ENCODE measurements around the gene ZNF652.

ZNF652 gene

DNA sequence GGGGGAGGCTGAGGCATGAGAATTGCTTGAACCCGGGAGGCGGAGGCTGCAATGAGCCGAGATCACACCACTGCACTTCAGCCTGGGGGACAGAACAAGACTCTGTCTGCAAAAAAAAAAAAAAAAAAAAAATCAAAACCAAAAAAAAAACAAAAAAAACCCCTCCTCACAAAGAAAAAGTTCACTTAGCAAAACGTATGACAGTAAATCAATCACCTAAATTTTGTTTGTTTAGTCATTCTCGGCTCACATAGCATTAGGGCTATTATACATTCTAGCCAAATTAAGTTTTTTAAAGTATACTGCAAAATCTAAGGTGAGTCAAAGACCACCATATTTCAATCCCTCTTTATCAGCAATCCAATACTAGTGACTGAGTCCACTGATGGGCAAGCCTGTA, 5.7 kb downstream of the ZNF652 start:
- no peak for DNase-seq

DNA sequence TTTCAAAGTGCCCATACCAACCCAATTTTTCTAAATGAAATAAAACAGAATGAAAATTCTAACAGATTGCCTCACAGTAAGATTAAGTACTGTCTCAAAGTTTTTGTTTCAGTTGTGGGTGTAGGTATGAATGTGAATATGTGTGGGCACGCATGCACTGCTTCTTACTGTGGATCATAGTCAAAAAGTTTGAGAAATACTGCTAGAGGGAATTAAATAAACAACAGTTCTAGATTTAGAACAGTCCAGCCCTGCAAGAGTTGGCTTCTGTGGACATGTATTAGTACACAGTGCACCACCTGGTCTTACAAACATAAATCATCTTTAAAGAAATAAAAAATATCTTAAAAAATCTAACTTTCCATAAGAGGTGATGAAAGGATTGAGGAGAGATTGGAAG, 8.4 kb downstream of the ZNF652 start:
- DNase-seq = no peak

DNA sequence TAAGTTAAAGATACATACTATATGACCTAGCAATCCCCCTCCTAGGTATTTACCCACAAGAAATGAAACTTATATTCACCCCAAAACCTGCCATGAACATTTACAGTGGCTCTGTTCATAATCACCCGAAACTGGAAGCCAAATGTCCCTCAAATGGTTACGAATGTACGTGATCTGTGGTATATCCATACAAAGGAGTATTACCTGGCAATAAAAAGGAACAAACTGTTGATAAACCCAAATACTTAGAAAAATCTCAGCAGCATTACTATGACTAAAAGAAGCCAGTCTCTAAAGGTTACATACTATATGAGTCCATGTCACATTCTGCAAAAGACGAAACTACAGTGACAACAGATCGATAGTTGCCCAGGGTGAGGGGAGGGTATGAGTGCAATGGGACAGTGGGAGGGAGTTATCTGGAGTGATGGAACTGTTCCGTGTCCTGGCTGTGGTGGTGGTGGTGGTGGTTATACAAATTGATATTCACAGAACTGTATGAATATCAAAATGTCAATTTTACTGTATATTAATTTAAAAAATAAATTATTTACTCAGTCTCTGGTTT, 9.4 kb downstream of the ZNF652 start:
- no peak for DNase-seq

DNA sequence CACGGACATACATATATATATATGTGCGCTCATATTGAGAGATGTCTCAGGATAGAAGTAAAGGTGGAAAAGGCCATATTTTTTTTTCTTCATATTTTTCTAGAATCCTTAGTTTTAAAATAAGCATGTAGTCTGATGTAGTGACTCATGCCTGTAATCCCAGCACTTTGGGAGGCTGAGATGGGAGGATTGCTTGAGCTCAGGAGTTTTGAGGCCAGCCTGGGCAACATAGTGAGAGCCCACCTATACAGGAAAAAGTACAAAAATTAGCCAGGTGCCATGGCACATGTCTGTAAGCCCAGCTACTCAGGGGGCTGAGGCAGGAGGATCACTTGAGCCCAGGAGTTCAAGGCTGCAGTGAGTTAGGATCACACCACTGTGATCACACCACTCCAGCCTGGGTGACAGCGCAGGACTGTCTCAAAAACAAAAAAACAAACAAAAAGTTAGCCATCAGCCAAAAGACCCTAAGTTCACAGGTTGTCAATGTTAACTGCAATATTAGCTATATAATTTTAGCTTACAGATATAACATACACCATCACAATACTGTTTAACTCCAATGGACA, 10.4 kb downstream of the ZNF652 start:
- DNase-seq = no peak

DNA sequence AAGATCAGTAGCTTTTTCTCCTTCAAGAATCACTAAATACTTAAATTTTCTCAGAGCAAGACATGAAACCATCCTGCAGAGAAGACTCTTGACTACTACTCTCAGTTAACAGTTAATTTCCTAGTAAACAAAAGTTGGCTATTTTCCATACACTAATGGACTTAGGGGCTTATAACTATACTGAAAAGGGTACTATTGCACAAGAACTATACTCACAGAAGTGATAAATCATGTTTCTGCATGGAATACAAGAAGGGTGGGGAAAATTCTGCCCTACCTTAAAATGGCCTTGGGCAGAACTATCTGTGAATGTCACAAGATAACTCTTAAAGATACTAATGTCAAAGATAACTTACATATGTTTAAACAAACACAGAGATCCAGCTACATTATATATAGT, 12.5 kb downstream of the ZNF652 start:
- no peak for DNase-seq

DNA sequence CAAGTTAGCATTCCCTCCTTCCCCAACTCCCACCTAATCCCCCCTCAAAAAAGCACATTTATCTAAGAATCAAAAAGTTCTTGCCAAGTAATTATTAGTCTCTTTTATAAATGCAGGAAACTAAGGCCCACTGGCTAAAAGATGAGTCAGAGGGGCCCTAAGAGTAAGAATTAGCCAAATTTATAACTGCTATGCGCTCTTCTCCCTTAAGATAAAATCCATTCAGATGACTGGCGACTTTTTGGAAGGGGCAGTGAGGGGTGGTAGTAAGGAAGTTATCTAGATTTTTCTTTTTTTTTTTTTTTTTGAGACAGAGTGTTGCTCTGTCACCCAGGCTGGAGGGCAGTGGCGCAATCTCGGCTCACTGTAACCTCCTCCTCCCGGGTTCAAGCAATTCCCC, 17.1 kb downstream of the ZNF652 start:
- no peak for DNase-seq

DNA sequence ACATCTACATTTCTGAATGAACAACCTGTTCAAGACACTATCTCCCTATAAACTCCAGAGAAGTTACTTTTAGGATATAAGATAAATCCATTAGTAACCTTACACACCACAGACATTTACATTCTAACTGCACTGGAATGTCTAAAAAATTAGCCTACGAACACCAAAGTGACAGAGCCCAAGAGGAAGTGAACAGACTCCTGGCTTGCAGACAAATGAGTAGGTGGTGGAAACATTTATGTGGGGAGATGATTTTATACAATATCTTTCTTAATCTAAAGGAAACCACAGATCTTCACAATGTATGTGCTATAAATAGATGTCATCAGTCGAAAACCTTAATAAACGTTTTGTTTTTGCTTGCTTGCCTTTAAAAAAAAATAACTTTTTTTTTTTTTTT, 18.8 kb downstream of the ZNF652 start:
- DNase-seq = peak; percentile 47 to 78

DNA sequence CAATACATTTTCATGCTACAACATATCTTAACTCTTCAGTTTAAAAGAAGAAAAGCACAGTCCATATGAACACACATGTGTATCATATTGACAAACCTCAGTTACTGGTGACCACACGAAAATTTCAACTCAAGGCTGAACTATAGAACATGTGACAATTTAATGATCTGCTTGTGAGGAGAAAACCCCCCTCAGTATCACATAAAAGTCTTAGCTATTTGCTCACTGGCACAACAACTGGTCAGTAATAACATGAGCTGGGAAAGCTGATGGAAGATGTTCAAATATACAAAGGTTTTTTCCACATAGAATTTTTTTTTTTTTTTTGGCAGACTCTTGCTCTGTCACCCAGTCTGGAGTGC, 19.5 kb downstream of the ZNF652 start:
- DNase-seq = no peak

DNA sequence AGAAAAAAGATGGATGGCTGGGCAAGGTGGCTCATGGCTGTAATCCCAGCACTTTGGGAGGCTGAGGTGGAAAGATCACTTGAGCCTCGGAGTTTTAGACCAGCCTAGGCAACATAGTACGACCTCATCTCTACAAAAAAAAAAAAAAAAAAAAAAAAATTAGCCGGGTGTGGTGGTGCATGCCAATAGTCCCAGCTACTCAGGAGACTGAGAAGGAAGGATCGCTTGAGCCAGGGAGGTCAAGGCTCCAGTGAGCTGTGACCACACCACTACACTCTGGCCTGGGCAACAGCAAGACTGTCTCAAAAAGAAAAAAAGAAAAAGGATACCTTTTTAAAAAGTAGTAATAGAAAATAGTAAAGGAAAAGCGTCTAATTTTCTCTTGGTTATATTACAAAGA, 20.7 kb downstream of the ZNF652 start:
- no peak for DNase-seq

DNA sequence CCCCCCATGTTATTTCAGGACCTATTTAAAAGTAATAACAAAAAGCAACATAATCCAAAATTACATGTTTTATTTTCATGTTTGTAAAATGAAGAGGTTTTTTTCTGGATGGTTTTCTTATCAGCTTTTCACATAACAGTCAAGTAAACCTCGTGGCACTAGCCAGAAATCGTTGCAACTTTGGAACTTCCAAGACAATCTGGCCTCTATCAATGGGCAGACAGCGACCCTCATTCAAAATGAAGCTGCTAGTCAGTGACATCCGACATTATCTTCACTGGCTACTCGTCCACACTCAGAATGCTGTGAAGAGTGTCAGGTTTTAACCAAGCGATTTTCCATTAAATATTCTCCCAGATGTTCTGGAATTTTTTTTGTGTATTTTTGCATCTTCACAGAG, 22.7 kb downstream of the ZNF652 start:
- DNase-seq = no peak

DNA sequence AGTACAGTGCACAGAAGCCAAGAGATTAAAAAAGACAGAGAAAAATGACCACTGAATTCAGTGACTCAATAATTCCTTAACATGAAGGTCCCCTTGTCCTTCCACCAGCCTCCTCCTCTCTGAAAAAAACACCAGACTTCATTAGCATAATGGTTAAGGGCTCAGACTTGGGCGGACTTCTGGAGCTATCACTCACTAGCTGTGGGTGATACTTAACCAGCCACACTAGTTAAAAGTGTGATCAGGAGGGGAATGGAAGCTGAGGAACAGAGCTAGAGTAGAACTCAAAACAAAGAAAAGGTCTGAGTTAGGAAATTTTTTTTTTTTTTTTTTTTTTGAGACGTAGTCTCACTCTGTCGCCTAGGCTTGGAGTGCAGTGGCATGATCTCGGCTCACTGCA, 23.2 kb downstream of the ZNF652 start:
- no peak for DNase-seq

DNA sequence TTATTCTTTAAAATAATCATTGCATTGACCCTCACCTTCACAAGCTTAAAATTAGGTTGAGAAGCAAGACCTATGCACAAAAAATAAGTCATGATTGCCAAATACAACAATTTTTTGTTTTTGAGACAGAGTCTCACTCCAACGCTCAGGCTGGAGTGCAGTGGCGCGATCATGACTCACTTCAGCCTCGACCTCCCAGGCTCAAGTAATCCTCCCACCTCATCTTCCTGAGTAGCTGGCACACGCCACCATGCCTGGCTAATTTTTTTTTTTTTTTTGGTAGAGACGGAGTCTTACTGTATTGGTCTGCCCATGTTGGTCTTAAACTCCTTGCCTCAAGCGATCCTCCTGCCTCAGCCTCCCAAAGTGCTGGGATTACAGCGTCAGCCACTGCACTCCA, 24.2 kb downstream of the ZNF652 start:
- DNase-seq = no peak

DNA sequence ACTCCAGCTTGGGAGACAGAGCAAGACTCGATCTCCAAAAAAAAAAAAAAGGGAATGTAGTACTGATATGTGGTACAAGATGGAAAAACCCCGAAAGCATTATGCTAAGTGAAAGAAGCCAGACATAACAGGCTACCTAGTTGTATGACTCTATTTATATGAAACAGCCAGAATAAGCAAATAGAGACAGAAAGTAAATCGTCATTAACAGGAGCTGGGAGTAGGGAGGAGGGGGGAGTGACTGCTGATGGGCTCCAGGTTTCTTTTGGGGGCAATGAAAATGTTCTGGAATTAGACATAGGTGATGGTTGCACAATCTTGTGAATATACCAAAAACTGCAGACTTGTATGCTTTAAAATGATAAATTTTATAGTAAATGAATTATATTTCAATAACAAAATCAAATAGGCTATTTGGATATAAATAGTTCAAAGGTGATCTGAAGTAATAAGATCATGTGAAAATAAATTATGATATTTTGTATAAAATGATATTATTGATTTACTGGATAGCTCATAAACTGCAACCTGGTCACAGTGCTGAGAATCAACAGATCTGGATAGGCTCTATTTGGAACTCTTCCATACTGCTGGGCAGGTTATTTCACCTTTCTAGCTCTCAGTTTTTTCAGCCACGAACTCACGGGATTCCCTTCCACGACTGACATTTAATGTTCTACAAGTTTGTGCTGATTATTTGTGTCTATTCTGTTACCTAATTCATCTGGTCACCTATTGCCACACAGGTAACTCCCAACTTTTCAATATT, 27.1 kb downstream of the ZNF652 start:
- no peak for DNase-seq

DNA sequence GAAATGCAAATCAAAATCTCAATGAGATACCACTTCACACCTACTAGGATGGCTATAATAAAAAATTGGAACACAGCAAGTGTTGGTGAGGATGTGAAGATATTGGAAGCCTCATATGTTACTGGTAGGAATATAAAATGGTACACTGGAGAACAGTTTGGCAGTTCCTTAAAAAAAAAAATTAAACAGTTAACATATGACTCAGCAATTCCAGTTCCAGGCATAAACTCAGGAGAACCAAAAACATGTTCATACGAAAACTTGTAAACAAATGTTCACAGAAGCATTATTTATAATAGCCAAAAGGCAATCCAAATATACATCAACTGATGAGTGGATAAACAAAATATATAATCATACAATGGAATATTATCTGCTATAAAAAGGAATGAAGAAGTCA, 28.2 kb downstream of the ZNF652 start:
- no peak for DNase-seq

DNA sequence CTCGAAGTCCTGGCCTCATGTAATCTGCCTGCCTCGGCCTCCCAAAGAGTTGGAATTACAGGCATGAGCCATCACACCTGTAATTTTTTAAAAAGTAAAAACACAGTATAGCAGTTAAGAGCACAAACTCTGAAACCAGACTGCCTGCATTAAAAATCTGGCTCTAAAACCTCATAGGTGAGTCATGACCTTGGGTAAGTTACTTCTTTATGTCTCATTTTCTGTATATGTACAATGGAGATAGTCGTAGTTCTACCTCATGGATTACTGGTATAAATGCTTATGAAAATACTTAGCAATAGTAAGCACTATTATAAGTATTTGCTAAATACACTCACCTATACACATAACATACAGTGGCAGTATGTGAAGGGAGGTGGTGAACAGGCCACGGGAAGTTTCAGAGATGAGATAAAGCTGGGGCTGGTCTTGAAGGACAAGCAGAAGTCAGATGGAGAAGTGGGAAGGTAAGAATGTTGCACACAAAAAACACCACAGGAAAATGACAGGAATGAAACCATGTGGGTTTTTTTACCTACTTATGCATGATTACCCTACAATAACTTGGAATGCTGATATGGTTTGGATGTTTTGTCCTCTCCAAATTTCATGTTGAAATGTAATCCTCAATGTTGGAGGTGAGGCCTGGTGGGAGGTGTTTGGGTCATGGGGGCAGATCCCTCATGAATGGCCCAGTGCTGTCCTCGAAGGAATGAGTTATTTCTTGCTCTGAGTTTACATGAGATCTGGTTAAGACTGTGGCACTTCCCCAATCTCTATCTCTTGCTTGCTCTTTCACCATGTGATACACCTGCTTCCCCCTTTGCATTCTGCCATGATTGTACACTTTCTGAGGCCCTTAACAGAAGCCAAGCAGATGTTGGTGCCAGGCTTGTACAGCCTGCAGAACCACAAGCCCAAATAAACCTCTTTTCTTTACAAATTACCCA, 33.9 kb downstream of the ZNF652 start:
- DNase-seq = peak; percentile 67 to 77

DNA sequence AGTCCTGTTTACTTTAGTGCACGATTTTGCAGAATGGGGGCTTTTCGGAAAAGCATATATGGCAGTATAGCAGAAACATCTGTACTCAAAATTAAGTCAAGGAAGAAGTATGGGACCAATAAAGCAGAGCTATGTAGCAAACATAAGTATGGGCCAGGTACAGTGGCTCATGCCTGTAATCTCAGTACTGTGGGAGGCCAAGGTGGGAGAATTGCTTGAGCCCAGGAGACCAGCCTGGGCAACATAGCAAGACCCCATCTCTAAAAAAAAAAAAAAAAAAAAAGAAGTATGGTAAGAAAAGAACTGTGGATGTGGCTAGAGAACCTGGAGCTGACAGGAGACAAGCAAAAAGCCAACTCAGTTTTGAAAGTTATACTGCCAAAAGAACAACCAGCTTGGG, 36.1 kb downstream of the ZNF652 start:
- DNase-seq = no peak

DNA sequence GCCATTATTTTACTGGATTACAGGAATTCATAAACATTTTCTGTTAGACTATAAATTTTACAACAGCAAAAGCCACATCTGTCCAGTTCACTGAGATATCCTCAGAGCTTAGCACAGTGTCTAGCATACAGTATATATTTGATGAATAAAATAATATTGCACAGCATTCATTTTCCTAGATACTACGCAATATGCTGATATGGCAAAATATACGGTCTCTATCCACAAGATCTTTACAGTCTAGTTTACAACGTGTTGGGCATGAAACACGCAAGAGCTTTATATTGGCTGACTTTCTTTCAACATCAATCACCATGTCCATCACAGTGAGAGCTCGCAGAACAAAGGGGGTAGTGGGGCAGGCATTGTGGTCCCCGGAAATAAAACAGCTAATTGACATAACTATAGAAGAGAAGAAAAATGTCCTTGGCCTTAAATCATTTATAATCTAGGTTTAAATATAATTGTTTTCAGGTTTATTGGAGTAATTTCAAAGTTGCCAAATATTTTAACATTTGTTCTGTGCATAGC, 43.5 kb downstream of the ZNF652 start:
- no peak for DNase-seq

DNA sequence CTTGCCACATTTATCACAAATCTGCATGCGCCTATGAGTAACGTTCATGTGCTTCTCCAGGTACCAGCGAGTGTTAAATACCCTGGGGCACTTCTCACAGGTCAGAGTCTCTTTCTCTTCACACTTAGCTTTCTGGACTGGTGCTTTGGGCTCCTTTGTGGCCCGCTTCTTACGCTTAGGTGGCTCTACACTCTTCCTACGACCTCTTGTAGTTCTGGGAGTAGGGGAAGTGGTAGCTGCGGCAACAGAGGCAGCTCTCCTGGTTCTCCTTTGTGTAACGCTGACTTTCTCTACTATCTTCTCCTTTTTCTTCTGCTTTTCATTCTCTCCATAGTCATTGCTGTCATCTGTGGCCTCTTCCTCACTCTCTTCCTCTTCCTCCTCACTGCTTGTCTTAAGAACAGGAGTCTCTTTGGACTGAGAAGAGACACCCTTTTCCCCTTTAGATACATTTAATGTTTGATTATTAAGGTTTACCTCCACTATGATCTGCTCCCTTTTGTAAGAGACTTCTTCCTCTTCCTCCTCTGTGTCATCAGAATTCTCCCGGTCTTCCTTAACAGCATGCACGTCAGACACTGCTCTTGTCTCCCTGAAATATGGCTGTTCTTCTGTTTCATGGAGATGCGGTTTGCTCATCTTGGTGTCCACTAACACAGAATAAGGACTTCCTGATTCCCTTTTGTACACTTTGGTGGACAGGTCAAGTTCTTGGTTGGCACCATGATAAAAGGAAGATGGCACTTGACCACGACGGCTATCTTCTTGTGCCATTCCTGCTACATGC, 45.0 kb downstream of the ZNF652 start:
- DNase-seq = peak; percentile 59 to 62

DNA sequence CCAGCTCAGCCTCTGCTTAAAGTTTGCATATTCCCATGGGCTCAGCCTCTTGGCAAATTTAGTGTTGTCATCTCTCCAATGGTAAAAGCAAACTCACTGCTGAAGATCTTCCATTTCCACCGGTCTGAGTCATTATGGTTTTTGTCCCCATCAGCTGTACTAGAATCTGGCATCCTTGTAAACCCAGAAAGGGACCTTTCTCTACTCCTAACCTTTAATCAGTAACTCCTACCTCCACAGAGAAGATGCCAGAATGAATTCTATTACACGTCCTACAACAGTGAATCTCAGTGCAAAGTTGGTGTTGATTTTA, 45.8 kb downstream of the ZNF652 start:
- no peak for DNase-seq

DNA sequence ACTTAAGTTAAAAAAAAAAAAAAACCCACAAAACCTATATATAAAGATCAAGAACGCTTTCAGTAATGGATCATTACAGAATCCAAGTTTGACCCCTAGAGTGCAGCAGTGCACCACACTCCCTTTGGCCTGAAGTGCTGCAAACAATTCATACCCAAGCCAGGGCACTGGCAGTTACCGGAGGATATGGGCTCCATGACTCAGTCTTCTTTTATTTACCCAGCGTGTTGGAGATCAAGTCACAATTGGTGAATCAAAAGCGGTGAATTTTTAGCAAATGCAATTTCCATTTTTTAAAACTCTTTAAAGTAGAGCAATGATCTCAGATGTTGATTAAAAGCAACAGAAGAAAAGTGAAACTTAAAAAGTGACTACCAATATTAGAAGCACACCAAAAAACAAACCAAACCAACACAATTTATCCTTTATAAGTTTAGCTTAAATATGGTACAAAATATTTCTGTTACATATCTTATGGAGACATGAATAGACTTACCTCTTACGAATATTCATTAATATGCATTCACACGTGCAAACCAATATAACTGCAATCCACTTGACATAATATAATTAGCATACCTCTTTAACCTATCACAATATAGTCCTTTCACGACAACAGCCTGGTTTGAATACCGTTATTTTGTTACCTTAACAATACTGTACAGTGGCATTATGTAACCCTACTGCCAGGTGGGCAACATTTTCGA, 46.3 kb downstream of the ZNF652 start:
- peak; percentile 92 to 95 for DNase-seq

DNA sequence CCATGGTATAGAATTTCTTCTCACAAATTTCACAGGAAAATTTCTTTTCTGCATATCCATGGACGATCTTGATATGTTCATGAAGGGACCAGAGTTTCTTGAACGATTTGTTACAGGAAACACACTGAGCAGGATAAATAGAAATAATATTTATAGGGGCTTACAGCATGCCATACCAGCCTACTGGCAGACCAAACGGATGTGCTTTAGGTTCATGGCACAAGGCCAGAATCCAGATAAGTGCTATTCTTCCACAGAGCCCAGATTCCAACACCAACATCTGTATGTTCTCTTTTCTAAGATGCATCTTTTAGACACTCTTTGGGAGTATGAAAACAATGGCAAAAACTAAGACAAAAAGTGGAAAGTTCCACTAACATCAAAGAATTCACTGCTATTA, 49.3 kb downstream of the ZNF652 start:
- DNase-seq = no peak

DNA sequence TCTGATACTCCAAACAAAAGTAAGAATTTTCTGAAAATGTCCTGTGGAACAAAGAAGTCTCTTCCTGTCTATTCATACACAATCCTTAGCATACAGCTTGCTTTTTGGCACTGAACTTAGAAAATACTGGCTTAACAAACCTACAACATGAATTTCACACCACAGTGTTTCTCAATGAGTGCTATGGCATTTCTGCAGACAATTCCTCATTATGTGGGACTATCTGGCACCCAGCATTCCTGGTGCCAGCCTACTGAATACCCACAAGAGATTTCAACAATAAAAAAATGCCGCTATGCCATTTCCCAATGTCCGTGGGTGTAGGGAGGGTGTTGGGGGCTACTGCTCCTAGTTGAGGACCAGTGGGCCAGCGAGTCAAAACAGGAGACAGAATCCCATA, 62.1 kb downstream of the ZNF652 start:
- DNase-seq = no peak

Measured in Kasumi-1 (cell line).